Loucy (cell line): ENCODE measurements around the gene MAPT.

Experiments used
- CTCF ChIP-seq: fragments of 200-600 bp; sonication (generic); conservative IDR thresholded peaks from 2 replicates; pipeline ENCODE4 v1.5.1; 2014; ENCODE audit warnings: mild to moderate bottlenecking, antibody characterized with exemption, low read length
- EZH2phosphoT487 ChIP-seq: fragments of 200-600 bp; IDR thresholded peaks from 2 replicates; pipeline ENCODE4 v1.6.1; 2018; ENCODE audit warnings: antibody characterized with exemption, mild to moderate bottlenecking, moderate library complexity, borderline replicate concordance

- TF ChIP-seq CTCF (no peak), EZH2phosphoT487 (no peak)
These were observed 69.5 kb downstream of the MAPT start for GRCh38 chr17:45963889-45964288.
